Activated T-cell treated with anti-CD3 and anti-CD28 coated beads for 24 hours (primary cell): ENCODE measurements around the gene PTPN6.

Experiments used
- DNase-seq: peaks from one replicate; pipeline ENCODE4 v3.0.0-alpha.2; 2020; ENCODE audit warnings: low read depth

PTPN6 gene

DNA sequence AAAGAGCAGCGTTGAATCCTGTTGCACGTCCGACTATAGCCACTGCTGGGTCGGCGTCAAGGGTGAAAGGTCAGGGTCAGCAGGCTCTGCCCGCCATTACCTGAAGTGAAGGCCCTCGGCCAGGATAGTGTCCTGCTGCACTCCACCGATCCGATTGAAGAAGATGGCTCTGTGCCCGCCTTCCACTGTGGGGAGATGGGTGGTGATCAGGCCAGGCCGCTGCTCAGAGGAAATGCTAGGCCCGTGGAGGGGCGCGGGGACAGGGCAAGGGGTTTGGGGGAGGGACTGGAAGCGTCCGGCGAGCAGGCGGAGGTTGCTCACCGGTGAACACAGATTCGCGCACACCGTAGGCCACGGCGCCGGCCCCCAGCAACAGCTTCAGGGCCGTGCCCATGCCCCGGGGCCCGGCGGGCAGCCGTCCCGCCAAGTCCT, 19.0 kb downstream of the PTPN6 start:
- no peak for DNase-seq

DNA sequence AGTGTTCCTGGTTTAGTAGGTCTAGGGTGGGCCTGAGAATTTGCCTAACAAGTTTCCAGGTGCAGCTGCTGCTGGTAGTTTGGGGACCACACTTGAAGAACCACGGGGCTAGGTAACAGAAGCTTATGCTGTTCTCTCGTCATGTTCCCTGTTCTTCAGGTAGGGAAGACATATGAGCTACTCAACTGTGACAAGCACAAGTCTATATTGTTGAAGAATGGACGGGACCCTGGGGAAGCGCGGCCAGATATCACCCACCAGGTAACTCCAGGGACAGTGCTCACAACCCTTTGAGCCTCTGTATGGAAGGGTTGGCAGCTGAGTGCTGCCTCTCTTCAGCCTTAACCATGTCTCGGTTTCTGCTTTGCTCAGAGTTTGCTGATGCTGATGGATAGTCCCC, 23.0 kb downstream of the PTPN6 start:
- DNase-seq: no peak

DNA sequence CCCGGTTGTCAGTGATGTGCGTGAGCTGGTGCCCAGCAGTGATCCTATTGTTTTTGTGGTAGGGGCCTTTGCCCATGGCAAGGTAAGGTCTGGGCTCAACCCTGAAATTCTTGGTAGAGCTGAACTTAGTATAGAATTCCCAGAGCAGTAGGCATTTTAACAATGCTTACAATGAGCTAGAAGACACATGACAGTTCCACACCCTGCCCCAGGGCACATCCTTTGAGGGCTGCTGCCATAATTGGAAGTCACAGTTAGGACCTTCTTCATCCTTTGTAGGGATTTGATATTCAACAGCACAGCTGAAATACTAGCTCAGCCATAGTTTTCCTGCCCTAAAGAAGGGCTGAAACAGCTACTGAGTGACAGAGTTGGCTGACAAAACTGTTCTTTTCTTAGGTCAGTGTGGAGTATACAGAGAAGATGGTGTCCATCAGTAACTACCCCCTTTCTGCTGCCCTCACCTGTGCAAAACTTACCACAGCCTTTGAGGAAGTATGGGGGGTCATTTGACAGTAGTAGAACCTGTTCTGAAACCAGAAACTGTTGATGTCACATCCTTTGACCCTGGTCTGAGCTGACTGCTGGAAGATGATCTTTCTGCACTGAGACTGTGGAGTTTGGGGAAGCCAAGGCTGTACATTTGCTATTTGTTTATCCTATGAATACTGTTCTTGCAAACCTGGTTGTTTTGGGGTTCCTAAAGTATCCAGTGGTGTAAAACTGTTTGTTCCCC, 24.3 kb downstream of the PTPN6 start:
- no peak for DNase-seq

DNA sequence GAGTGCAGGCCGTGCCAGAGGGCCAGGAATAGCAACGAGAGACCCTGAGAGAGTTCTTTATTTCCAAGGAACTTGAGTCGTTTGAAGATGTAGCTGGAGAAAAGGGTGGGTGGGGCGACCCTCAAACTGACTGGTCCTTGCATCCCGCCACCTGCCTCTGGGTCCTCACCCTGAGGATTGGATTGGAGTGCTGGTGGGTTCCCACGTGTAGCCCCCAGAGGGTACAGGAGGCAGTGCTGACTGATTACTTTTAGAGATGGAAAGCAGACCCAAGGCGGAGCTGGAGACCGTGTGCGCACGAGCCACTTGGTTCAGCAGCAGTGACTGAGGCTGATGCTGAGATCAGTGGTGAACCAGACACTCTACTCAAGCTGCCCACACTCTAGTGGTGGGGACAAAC, 26.5 kb downstream of the PTPN6 start:
- DNase-seq: no peak

DNA sequence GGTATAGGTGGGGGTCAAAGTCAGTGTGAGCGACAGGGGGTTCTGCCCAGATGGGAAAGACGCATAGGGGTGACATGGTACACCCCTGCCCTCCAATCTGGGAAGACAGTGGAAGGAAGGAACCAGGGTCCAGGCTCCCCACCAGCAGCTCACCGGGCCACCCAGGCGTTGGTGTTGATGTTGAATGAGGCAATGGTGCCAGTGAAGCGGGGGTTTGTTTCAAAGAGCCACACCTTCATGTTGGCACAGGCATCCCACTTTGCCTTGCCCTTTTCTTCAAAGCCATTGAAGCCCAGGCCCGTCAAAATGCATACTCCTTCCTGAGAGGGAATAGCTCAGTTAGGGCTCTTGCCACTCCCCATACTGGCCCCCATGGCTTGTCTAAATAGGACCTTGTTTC, 27.0 kb downstream of the PTPN6 start:
- DNase-seq: no peak

DNA sequence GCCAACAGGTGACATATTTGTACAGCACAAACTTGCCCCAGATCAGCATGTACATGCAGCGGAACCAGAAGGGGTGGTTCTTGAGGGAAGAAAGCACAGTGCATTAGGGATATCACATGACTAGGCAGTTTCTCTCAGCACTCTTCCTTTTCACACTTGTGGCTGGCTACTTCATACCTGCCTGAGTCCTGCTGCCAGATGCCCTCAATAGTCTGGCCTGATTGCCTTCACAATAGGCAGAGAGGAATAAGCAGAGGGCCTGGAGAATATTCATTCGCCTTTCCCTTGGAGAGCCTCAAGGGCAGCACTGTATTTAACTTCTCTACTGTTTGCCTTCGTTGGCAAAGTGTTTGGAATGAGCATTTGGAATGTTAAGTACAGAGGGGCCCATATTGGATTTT, 27.5 kb downstream of the PTPN6 start:
- no peak for DNase-seq

DNA sequence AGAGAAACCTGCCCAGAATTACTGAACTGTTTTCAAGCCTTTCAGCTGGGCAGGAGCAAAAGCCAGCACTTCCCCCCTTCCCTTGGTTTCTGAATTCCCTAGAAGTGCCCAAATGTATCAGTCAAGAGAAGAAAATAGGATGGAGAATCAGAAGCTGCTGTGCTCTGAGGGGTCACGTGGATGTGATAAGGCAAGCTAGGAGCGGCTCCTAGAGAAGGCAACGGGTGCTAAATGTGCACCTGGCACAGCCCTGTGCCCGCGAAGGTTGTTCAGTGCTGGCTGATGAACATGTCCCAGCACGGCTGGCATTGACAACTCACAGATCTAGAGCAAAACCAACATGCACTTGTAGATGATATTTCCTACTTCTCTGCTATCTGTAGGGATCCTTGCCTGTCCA, 27.9 kb downstream of the PTPN6 start:
- no peak for DNase-seq

DNA sequence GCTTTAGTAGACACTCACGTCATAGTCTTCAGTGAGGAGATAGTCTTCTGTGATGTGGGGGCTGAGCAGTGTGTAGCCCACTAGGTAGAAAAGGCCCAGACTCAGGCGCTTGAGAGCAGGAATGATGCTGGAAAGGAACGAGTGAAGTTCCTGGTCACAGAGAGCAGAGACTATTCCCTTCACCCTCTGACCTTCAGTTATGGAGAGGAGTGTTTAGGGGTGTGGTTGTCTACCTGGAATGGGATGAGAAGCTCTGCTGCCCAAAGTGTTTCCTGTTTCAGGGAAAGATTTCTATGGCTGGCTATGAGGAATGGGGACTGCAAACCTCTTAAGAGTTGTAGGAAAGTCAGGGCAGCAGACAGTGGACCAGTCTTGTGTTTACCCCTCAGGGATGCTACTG, 28.3 kb downstream of the PTPN6 start:
- DNase-seq: no peak

DNA sequence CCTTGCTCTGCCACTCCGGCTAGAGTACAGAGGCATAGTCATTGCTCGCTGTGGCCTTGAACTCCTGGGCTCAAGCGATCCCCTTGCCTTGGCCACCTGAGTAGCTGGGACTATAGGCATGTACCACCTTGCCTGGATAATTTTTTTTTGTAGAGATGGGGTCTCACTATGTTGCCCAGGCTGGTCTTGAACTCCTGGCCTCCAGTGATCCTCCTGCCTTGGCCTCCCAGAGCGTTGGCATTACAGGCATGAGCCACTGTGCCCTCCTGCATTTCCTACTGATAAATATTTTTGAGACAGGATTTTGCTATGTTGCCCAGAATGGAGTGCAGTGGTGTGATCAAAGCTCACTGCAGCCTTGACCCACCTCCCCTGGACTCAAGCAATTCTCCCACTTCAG, 28.9 kb downstream of the PTPN6 start:
- DNase-seq: no peak

DNA sequence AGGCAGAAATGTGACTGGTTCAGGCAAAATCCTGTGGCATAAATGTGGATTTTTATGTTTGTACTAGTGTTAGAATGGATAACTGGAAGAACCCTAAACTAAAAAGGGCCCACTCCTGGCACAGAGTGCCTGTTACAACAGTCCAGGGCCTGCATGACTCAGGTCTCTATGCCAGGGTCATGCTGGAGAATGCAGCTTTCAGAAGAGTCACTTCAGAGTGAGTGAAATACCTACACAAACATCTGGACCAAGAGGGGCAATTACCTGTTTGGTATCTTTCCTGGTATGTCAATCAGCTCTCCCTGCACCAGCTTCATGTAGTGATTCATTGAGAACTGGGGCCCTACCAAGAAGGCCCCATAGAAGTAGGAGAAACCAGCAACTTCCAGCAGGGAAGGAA, 29.6 kb downstream of the PTPN6 start:
- no peak for DNase-seq

DNA sequence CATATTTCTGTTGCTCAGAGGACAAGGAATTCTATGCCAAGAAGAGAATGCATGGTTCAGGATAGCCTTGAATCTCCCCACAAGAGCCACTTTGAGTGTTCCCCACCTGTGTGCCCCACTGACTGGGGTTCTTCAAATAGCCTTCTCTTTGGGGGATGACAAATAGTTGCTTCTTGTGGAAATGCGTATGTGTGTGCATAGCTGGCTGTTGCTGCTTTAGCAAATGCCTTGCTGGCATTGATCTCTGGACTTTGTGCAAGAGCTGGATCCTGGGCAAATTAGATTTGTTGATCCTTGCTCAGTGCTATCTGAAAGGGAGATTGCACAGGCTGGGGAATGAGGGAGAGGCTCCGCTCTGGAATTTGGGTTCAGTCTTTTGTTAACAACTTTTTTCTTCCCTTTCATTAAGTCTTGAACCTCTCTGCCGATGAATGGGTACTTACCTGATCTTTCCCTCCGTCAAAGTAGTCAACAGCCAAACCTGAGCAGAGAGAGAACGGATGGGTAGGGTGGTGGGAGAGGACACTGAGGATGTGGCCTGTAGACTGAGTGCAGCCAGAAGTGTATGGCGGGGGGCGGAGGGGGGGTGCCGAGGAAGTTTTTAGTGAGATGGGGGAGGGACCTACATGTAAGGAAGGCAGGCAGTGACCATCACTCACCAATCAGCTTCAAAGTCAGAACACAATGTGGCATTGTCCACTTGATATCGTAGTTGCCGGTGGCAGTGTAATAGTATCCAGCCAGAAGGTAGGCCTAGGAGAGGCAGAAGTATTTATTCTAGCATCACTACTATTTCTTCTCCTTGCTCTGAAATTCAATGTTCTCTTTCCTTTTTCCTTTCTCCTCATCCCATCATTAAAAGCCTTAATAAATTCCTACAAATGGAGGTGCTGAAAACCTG, 30.2 kb downstream of the PTPN6 start:
- no peak for DNase-seq

DNA sequence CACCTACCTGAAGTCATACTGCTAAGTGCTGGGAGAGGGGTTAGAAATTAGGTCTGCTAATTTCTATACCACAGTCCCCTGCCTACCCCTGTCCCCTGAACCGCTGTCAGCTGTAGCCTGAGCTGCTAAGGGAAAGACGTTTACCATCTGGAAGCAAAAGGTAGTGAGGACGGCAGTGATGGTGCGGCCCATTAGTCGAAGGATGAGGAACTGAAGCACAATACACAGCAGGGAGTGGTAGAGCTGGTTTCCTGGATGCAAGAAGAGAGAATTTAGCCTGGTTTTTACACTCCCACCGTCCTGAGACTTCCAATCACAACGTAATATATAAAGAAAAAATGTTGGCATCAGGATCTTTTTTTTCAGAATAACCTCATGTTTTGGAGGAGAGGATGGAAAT, 31.4 kb downstream of the PTPN6 start:
- DNase-seq: no peak

DNA sequence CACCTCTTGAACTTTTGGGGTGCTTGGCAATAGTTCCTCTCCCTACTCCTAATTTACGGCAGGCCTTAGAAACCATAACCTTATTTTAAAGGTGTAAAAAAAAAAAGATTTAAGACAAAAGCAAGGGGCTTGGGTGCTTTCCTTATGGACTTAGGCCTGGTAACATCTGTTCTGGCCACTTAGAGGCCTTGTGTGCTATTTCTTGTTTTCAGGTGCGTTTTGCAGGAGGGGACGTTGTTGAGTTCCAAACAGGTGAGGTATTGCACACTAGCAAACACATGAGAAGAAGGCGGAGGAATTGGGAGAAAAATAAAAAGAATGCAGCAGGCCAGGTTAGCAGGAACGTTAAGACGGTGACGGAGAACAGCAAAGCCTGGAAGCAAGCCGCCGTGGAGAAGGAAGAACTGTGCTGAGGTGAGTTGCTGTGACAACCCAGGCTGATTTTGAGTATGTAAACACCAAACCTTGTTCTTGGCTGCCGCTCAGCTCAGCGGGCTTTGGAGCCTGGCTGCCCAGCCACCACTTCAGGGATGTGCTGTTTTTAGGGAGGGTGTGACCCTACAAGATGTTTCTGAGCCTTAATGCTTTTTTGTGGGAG, 36.9 kb downstream of the PTPN6 start:
- DNase-seq: no peak

DNA sequence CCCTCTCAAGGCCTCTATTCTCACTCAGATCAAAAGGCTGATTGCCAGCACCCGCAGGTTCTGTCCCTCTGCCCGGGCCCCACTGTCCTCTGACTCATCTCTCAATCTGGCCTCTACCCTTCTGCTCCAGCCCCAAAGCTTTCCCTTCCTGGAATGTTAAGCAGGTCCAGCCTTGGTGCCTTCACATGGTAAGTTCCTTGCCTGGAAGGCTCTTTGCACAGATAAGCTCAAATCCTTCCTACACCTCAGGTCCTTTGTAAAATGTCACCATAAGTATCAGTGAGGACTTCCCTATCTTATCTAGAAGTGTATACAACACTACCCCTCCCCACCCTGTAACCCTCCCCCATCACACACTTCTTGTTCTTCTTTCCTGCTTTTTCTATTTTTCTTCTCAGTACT, 44.9 kb downstream of the PTPN6 start:
- no peak for DNase-seq

DNA sequence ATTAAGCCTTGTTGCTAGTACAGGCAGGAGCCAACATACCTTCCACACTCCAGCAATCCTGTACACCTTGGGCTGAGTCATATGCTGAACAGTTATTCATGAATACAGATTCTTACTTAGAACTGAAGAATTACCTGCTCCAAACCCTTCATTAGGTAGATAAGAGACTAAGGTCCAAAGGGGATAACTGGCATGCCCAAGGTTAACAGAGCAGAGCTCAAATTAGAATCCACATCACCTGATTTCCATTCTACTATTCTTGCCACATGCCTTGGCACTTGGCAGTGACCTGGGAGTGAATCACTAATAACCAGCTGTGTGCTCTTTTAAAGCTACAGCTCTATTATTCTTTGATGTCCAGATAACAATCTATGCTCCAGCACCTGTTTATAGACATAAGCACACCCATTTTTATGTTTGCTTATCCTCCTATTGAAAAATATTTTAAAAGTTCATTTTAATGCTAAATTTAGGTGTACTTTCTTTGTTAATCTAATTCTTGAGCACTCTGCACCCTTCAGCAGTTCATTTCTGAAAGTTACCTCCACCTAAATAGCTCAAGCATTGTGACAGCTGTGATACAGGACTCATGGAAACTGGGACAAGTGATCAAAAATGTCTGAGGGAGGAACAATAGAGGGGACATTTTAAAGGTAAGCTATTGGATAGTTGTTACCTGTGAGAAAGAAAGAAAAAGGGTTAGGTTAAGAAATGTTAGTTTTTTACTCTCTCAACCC, 47.7 kb downstream of the PTPN6 start:
- no peak for DNase-seq

DNA sequence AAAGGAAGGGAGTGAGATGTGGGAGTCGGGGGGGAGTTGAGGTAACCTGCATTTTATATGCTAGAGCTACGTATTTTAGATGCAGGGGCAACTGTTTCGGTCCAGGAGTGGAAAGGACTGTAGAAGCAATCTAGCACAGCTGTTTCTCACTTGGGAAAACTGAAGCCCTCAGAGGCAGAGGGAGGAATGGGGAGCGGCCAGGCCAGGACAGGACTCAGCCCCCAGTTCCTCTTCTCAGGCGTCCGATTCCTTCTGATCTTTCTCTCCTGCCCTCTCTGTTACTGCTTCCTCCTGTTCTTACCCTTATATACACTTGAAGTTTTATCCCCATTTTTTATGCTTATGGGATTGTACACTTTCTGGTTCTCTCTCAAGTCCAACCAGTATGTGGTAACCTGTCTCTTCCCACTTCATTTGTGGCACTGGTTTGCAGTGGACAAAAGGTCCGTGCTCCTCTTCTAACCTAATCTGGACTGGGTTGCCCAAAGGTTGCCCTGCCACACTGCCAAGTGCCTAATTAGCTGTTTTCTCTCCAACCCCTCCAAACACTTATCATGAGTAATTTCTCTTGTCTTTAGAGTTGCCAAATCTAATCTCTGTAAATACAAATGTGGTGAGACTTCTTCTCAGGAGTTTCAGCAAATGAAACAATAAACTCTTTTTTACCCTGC, 50.9 kb downstream of the PTPN6 start:
- no peak for DNase-seq

DNA sequence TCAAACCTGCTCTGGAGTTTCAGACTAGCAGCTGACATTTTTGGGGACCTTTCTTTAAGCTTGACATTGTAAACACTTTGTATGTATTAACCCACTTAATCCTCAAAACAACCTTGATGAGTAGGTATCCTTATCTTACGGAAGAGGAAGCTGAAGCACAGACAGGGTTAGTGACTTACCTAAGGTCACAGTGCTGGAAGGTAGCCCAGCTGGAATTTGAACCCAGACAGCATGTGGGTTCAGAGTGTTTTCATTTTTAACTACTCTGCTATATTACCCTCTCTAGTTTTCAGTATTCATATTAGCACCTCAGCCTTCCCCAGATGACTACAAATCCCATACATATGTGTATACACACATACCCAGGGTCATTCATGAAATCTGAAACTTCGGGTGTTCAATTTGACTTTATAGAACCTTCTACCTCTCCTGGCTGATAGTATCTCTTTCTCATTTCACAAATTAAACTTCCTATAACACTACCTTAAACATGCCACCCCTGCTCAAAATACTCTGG, 53.2 kb downstream of the PTPN6 start:
- no peak for DNase-seq

DNA sequence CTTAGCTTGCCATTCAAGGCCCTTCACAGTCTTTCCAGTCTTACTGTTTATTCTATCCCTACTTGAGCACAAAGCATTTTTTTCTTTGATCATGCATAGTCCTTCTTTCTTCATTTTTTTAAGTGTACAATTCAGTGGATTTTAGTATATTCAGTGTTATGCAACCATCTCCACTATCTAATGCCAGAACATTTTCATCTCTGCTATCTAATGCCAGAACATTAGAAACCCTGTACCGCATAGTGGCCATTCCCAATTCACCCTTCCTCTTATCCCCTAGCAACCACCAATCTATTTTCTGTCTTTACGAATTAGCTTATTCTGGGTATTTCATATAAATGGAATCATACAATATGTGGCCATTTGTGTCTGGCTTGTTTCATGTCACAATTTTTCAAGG, 53.7 kb downstream of the PTPN6 start:
- no peak for DNase-seq

DNA sequence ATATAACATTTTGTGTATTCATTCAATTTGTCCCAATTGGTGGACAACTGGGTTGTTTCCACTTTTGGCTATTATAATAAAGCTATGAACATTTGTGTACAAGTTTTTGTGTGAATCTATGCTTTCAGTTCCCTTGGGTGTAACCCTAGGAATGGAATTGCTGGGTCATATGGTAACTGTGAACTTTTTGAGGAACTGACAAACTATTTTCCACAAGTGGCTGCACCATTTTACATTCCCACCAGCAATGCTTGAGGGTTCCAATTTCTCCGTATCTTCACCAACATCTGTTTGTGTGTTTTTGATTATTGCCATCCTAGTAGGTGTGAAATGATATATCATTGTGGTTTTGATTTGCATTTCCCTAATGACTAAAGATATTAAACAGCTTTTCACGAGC, 54.2 kb downstream of the PTPN6 start:
- DNase-seq: no peak

DNA sequence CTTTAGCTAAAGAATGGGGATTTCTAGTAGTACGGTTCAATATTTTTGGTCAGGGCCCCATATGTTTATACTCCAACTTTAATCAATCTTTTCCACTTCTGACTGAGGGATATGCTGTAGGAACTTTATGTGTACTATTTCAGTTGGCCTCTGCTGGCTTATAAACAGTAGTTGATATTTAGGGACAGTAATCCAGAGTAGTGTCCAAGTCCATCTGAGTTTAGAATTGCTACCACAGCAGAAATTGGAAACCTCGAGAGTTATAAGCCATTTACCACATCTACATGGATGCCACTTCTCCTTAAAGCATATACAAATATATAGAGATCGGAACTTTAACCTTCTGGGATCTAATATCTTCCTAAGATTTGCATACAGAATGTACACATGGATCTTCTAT, 55.5 kb downstream of the PTPN6 start:
- no peak for DNase-seq

DNA sequence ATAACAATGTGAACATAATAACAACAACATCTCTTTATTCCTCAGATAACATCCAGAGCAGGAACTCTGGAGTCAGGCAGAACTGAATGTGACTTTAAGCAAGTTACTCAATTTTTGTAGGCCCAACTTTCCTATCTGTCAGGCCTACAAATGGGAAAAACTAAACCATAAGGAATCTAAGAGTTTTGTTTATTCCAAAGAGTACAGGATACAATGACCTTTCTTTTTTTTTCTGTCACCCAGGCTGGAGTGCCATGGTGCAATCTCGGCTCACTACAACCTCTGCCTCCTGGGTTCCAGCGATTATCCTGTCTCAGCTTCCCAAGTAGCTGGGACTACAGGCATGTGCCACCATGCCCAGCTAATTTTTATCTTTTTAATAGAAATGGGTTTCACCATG, 57.7 kb downstream of the PTPN6 start:
- no peak for DNase-seq

DNA sequence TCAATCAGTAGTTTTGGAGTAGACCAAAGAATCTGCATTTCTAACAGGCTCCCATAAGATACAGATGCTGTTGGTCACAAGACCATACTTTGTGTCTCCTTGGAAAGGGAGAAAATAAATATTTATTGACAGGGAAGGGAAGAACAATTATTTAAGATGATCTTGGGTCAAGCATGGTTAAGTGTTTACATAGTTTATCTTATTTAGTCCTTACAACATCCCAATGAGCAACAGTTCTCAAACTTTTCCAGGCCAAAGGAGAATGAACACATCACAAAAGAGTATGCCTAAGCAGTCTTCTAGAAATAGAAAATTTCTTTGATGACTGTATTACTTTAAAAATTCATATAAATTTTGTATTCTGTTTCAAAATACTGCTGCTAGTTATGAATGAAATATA, 58.4 kb downstream of the PTPN6 start:
- no peak for DNase-seq
